HepG2 (cell line): ENCODE data around the gene SLC16A3. TPM values are rescaled to one million over a fixed set of nuclear protein-coding genes. Genes with fewer than 3 reads are reported as not detected.

ENCODE experiments used
- ATF2 ChIP-seq: sonication (generic); formaldehyde crosslinking; IDR thresholded peaks from 2 replicates; pipeline ENCODE4 v1.4.0; 2020; ENCODE audit warnings: missing genetic modification reagents
- GZF1 ChIP-seq: sonication (generic); formaldehyde crosslinking; IDR thresholded peaks from 2 replicates; pipeline ENCODE4 v1.5.1; 2020; ENCODE audit warnings: mild to moderate bottlenecking, missing genetic modification reagents
- HNRNPUL1 ChIP-seq: fragments of 200-400 bp; formaldehyde crosslinking; IDR thresholded peaks from 2 replicates; pipeline ENCODE4 v1.6.1; 2017; ENCODE audit warnings: low read depth, mild to moderate bottlenecking, low read length, moderate library complexity
- MEF2D ChIP-seq: sonication (generic); formaldehyde crosslinking; IDR thresholded peaks from 2 replicates; pipeline ENCODE4 v1.5.1; 2020; ENCODE audit warnings: mild to moderate bottlenecking, missing genetic modification reagents
- MTF2 ChIP-seq: sonication (generic); formaldehyde crosslinking; IDR thresholded peaks from 2 replicates; pipeline ENCODE4 v1.5.0; 2020; ENCODE audit warnings: missing genetic modification reagents, borderline replicate concordance
- NBN ChIP-seq: fragments of 450-650 bp; conservative IDR thresholded peaks from 2 replicates; pipeline ENCODE4 v1.6.1; 2017
- NFAT5 ChIP-seq: sonication (generic); formaldehyde crosslinking; IDR thresholded peaks from 2 replicates; pipeline ENCODE4 v1.4.0; 2020; ENCODE audit warnings: missing genetic modification reagents
- POGZ ChIP-seq: sonication (generic); formaldehyde crosslinking; IDR thresholded peaks from 2 replicates; pipeline ENCODE4 v1.4.0; 2020; ENCODE audit warnings: mild to moderate bottlenecking, missing genetic modification reagents
- RARG ChIP-seq: sonication (generic); formaldehyde crosslinking; IDR thresholded peaks from 2 replicates; pipeline ENCODE4 v1.4.0; 2020; ENCODE audit warnings: low read depth, mild to moderate bottlenecking, missing genetic modification reagents
- ZBTB8A ChIP-seq: sonication (generic); formaldehyde crosslinking; IDR thresholded peaks from 2 replicates; pipeline ENCODE4 v1.4.0; 2020; ENCODE audit warnings: mild to moderate bottlenecking, low read depth, missing genetic modification reagents, borderline replicate concordance
- ZMAT5 ChIP-seq: sonication (generic); formaldehyde crosslinking; IDR thresholded peaks from 2 replicates; pipeline ENCODE4 v1.5.0; 2020; ENCODE audit warnings: mild to moderate bottlenecking, low read depth, missing genetic modification reagents, borderline replicate concordance
- ZMYM2 ChIP-seq: sonication (generic); formaldehyde crosslinking; IDR thresholded peaks from 2 replicates; pipeline ENCODE4 v1.8.0; 2022; ENCODE audit warnings: mild to moderate bottlenecking, missing genetic modification reagents
- ZNF101 ChIP-seq: sonication (generic); formaldehyde crosslinking; IDR thresholded peaks from 2 replicates; pipeline ENCODE4 v1.4.0; 2020; ENCODE audit warnings: mild to moderate bottlenecking, low read depth, missing genetic modification reagents, borderline replicate concordance
- ZNF350 ChIP-seq: sonication (generic); formaldehyde crosslinking; IDR thresholded peaks from 2 replicates; pipeline ENCODE4 v1.4.0; 2020; ENCODE audit warnings: mild to moderate bottlenecking, low read depth, missing genetic modification reagents, borderline replicate concordance
- ZNF597 ChIP-seq: sonication (generic); formaldehyde crosslinking; IDR thresholded peaks from 2 replicates; pipeline ENCODE4 v1.5.0; 2020; ENCODE audit warnings: missing genetic modification reagents
- ZNF660 ChIP-seq: sonication (generic); formaldehyde crosslinking; IDR thresholded peaks from 2 replicates; pipeline ENCODE4 v1.5.1; 2020; ENCODE audit warnings: mild to moderate bottlenecking, low read depth, missing genetic modification reagents, borderline replicate concordance
- ZNF784 ChIP-seq: sonication (generic); formaldehyde crosslinking; IDR thresholded peaks from 2 replicates; pipeline ENCODE4 v1.5.1; 2020; ENCODE audit warnings: missing genetic modification reagents, mild to moderate bottlenecking, borderline replicate concordance
- ZNF788 ChIP-seq: sonication (generic); formaldehyde crosslinking; IDR thresholded peaks from 2 replicates; pipeline ENCODE4 v1.5.0; 2020; ENCODE audit warnings: mild to moderate bottlenecking, missing genetic modification reagents, borderline replicate concordance
- ZSCAN30 ChIP-seq: sonication (generic); formaldehyde crosslinking; IDR thresholded peaks from 2 replicates; pipeline ENCODE4 v1.5.0; 2020; ENCODE audit warnings: mild to moderate bottlenecking, missing genetic modification reagents
- polyA plus RNA-seq, 8 experiments: library from polyadenylated mRNA; depleted of rRNA in 3 of 8; stranded (reverse) in 7 of 8; unstranded in 1 of 8; fragments of >200 nt; fragmentation: Illumina TruSeq in 4 of 8; extraction: Trizol in 4 of 8; gene quantifications; 2 replicates each; pipeline versions ENCODE4 v1.2.1 to v1.2.3, GENCODE V29; 2011 to 2016; ENCODE audit warnings: low read depth in 4 of 8, missing spikeins in 1 of 8, mixed read lengths in 1 of 8; ENCODE audit not compliant: insufficient read depth in 1 of 8
- total RNA-seq, 5 experiments: library from RNA; depleted of rRNA; stranded (reverse); fragments of >200 nt; fragmentation: Illumina TruSeq; extraction: Trizol; gene quantifications; 2 replicates each; pipeline ENCODE4 v1.2.3, GENCODE V29; 2016; ENCODE audit warnings: low read depth in 1 of 5

The SLC16A3 gene
- total and polyA plus RNA-seq, 2 of the 13 experiments (the other 11 are each of a cell fraction or from before 2014, with no cell fraction given), result 242 to 349 TPM

GRCh38 chr17:82267575-82268379 is 38.9 kb downstream of the SLC16A3 start (continued):
- TF ChIP-seq ZMAT5, result no peak
- TF ChIP-seq NFAT5 (CRISPR knock-in tag), result no peak
- TF ChIP-seq POGZ (CRISPR knock-in tag), result peak; percentile 63
- no peak for TF ChIP-seq NBN
- peak; percentile 99 for TF ChIP-seq ATF2 (CRISPR knock-in tag)
- TF ChIP-seq ZNF597 (CRISPR knock-in tag), result no peak
- no peak for TF ChIP-seq ZSCAN30 (CRISPR knock-in tag)
- TF ChIP-seq ZMYM2 (CRISPR knock-in tag), result no peak; the same call in 1 of the 2 replicates
- no peak for TF ChIP-seq HNRNPUL1
- no peak for TF ChIP-seq ZNF101 (CRISPR knock-in tag)
- TF ChIP-seq ZBTB8A (CRISPR knock-in tag), result no peak
- peak; percentile 67; the same call in 1 of the 2 replicates for TF ChIP-seq GZF1 (CRISPR knock-in tag)
- TF ChIP-seq MTF2 (CRISPR knock-in tag), result no peak
- TF ChIP-seq ZNF784, result peak; percentile 74
- peak; percentile 98 for TF ChIP-seq MEF2D (CRISPR knock-in tag)
- TF ChIP-seq ZNF350 (CRISPR knock-in tag), result peak; percentile 86; the same call in 1 of the 2 replicates
- no peak for TF ChIP-seq ZNF660 (CRISPR knock-in tag)
- TF ChIP-seq RARG (CRISPR knock-in tag), result no peak; the same call in 1 of the 2 replicates
- TF ChIP-seq ZNF788 (CRISPR knock-in tag), result peak; percentile 98
